Osteoblast (primary cell): ENCODE data around the gene INTS15. TPM values are rescaled to one million over a fixed set of nuclear protein-coding genes. Genes with fewer than 3 reads are reported as not detected.

Experiments
- DNase-seq: peaks from one replicate; pipeline ENCODE4 v3.0.0; 2011; ENCODE audit warnings: low spot score, mixed read lengths; ENCODE audit not compliant: insufficient read length; ENCODE audit errors: missing footprints
- H2AFZ ChIP-seq: 2 replicates; pipeline ENCODE4 v1.6.0; 2011; ENCODE audit warnings: mild to moderate bottlenecking, low read length
- H3K27ac ChIP-seq: 2 replicates; pipeline ENCODE4 v1.5.1; 2011; ENCODE audit warnings: mild to moderate bottlenecking, low read depth, low read length, moderate library complexity
- H3K27me3 ChIP-seq: 2 replicates; pipeline ENCODE4 v1.6.0; 2012; ENCODE audit warnings: mild to moderate bottlenecking, control low read depth, inconsistent platforms, low read length, moderate library complexity; ENCODE audit not compliant: insufficient read depth
- H3K36me3 ChIP-seq: 2 replicates; pipeline ENCODE4 v1.5.1; 2011; ENCODE audit warnings: mild to moderate bottlenecking, low read length, control low read depth, moderate library complexity; ENCODE audit not compliant: insufficient read depth
- H3K4me1 ChIP-seq: 2 replicates; pipeline ENCODE4 v1.5.1; 2011; ENCODE audit warnings: mild to moderate bottlenecking, low read length, control low read depth, moderate library complexity; ENCODE audit not compliant: insufficient read depth
- H3K4me2 ChIP-seq: 2 replicates; pipeline ENCODE4 v1.6.0; 2011; ENCODE audit warnings: mild to moderate bottlenecking, low read length; ENCODE audit not compliant: insufficient read depth
- H3K4me3 ChIP-seq: fragments of 200-600 bp; sonication (generic); 3 replicates; pipeline ENCODE4 v1.5.1; 2012; ENCODE audit warnings: mild to moderate bottlenecking, low read length, inconsistent platforms; ENCODE audit not compliant: insufficient read depth
- H3K79me2 ChIP-seq: 2 replicates; pipeline ENCODE4 v1.6.0; 2012; ENCODE audit warnings: mild to moderate bottlenecking, low read length, control low read depth, inconsistent platforms; ENCODE audit not compliant: insufficient read depth
- H3K9me3 ChIP-seq: 2 replicates; pipeline ENCODE4 v1.5.1; 2011; ENCODE audit warnings: low read depth, low read length, control low read depth
- H4K20me1 ChIP-seq: 2 replicates; pipeline ENCODE4 v1.6.0; 2012; ENCODE audit warnings: mild to moderate bottlenecking, low read length, control low read depth; ENCODE audit not compliant: insufficient read depth
- total RNA-seq: library from RNA; depleted of rRNA; stranded (reverse); fragments of >200 nt; gene quantifications from 2 replicates; pipeline ENCODE4 v1.2.3, GENCODE V29; 2012
- TF ChIP-seq, protein P1 (sequence below): IDR thresholded peaks from 2 replicates; pipeline ENCODE4 v1.5.1; 2011; ENCODE audit warnings: mild to moderate bottlenecking, low read depth, low read length, moderate library complexity; ENCODE audit errors: extremely low read depth

Gene INTS15
- total RNA-seq, 1 donor: 11.9 TPM

DNA sequence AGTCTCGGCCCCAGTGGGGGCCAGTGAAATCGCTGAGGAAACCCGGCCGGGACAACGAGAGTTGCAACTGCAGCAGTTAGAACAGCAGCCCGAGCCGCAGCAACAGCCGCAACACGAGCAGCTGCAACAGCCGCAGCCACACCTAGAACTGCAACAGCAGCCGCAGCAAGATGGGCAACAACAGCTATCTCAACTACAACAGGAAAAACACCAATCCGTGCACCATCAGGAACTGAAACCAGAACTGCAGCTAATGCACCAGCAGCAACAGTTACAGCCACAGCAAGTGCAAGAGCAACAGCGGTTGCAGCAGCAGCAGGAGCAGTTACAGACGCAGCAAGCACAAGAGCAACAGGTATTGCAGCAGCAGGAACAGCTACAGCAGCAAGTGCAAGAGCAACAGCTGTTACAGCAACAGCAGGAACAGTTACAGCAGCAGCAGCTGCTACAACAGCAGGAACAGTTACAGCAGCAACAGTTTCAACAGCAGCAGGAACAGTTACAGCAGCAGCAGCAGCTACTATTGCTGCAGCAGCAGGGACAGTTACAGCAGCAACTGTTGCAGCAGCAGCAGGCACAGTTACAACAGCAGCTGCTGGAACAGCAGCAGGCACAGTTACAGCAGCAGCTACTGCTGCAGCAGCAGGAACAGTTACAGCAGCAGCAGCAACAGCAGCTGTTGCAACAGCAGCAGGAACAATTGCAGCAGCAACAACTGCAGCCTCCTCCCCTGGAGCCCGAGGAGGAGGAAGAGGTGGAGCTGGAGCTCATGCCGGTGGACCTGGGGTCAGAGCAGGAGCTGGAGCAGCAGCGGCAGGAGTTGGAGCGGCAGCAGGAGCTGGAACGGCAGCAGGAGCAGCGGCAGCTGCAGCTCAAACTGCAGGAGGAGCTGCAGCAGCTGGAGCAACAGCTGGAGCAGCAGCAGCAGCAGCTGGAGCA is 31.6 kb downstream of the INTS15 start:
- Histone ChIP-seq H3K79me2 (no peaks in the 10 kb centered on the region), H3K4me2 (no peak overlapping the region), H3K9me3 (no peaks in the 10 kb centered on the region), H3K27ac (no peak overlapping the region), H3K27me3 (peaks cover 8% of the 10 kb centered on the region), H3K36me3 (no peaks in the 10 kb centered on the region), H3K4me1 (no peaks in the 10 kb centered on the region), H4K20me1 (no peaks in the 10 kb centered on the region), H2AFZ (no peak overlapping the region), H3K4me3 (no peak overlapping the region)
- DNase-seq: no peak
- TF ChIP-seq, protein P1, sequence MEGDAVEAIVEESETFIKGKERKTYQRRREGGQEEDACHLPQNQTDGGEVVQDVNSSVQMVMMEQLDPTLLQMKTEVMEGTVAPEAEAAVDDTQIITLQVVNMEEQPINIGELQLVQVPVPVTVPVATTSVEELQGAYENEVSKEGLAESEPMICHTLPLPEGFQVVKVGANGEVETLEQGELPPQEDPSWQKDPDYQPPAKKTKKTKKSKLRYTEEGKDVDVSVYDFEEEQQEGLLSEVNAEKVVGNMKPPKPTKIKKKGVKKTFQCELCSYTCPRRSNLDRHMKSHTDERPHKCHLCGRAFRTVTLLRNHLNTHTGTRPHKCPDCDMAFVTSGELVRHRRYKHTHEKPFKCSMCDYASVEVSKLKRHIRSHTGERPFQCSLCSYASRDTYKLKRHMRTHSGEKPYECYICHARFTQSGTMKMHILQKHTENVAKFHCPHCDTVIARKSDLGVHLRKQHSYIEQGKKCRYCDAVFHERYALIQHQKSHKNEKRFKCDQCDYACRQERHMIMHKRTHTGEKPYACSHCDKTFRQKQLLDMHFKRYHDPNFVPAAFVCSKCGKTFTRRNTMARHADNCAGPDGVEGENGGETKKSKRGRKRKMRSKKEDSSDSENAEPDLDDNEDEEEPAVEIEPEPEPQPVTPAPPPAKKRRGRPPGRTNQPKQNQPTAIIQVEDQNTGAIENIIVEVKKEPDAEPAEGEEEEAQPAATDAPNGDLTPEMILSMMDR: no peak

DNA sequence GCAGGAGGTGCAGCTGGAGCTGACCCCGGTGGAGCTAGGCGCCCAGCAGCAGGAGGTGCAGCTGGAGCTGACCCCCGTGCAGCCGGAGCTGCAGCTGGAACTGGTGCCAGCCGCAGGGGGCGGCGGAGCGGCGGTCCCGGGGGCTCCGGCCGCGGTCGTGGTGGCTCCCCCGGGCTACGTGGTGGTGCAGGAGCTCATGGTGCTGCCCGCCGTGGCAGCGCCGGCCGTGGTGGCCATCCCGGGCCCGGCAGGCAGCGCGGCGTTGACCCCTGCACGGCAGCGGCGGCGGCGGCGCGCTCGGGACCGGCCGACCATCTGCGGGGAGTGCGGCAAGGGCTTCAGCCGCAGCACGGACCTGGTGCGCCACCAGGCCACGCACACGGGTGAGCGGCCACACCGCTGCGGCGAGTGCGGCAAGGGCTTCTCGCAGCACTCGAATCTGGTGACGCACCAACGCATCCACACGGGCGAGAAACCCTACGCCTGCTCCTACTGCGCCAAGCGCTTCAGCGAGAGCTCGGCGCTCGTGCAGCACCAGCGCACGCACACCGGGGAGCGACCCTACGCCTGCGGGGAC is 32.4 kb downstream of the INTS15 start:
- no peak for DNase-seq
- Histone ChIP-seq H2AFZ (no peak overlapping the region), H3K4me1 (no peaks in the 10 kb centered on the region), H3K36me3 (no peaks in the 10 kb centered on the region), H3K79me2 (no peaks in the 10 kb centered on the region), H3K4me2 (no peak overlapping the region), H3K27me3 (peaks cover under 1% of the 10 kb centered on the region), H4K20me1 (no peaks in the 10 kb centered on the region), H3K9me3 (no peaks in the 10 kb centered on the region), H3K27ac (no peak overlapping the region), H3K4me3 (no peak overlapping the region)
- TF ChIP-seq, protein P1: no peak

DNA sequence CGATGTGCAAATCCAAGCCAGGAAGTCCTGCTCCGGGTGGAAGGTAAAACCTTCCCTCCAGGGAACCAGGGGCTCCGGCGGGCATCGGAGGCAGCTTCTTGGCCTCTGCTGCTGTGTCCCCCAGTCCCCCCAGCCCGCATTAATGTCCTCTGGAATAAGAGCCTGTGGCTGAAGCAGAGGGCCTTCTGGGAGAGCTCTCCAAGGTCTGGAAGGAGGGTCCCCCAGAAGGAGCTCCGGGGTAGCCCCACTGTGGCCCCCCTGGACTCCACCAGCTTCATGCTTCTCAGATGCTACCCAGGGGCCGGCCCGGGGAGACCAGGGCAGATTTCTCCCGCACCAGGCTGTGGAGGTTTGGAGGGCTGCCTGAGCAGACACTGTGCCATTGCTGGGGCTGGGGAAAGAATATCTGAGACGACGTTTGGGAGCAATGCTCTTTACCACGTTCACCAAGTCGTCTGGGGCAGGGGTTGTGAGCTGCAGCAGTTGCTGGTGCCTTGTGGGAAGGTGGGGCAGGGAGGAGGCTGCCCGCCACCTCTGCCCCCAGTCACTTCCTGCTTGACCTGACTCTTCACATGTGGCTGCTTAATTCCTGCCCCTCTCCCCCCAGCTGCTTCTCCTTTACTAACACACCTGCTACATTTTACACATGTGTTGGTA is 33.9 kb downstream of the INTS15 start:
- H3K79me2 ChIP-seq: no peaks in the 10 kb centered on the region
- no peaks in the 10 kb centered on the region for H4K20me1 ChIP-seq
- H2AFZ ChIP-seq: no peak overlapping the region
- H3K27me3 ChIP-seq: no peaks in the 10 kb centered on the region
- no peaks in the 10 kb centered on the region for H3K9me3 ChIP-seq
- H3K4me1 ChIP-seq: no peaks in the 10 kb centered on the region
- H3K36me3 ChIP-seq: no peaks in the 10 kb centered on the region
- TF ChIP-seq, protein P1: no peak
- H3K4me3 ChIP-seq: no peak overlapping the region
- DNase-seq: no peak
- no peak overlapping the region for H3K27ac ChIP-seq
- H3K4me2 ChIP-seq: no peak overlapping the region

DNA sequence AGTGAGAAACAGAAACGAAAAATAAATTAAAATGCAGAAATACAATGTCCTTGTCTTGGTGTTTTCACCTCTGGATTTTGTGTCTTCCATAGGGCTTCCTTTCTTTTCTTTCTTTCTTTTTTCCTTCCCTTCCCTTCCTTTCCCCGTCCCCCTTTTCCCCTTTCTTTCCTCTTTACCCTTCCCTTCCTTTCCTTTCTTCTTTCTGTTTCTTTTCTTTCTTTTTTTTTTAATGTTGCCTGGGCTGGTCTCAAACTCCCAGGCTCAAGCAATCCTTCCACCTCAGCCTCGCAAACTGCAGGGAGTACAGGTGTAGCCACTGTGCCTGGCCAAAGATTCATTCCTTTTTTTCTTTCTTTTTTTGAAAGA is 34.4 kb downstream of the INTS15 start:
- H4K20me1 ChIP-seq: no peaks in the 10 kb centered on the region
- no peaks in the 10 kb centered on the region for H3K27me3 ChIP-seq
- TF ChIP-seq, protein P1: no peak
- H3K4me2 ChIP-seq: no peak overlapping the region
- H3K9me3 ChIP-seq: no peaks in the 10 kb centered on the region
- no peaks in the 10 kb centered on the region for H3K79me2 ChIP-seq
- no peak for DNase-seq
- no peak overlapping the region for H3K4me3 ChIP-seq
- no peak overlapping the region for H3K27ac ChIP-seq
- H2AFZ ChIP-seq: no peak overlapping the region
- H3K36me3 ChIP-seq: no peaks in the 10 kb centered on the region
- no peaks in the 10 kb centered on the region for H3K4me1 ChIP-seq
